Measurements from ENCODE around the gene CD248.
"Not testable (repeated sequence)": the region's sequence is repeated elsewhere in the genome, so short reads cannot be mapped to it uniquely, and the experiment has no call there.

Gene CD248

DNA sequence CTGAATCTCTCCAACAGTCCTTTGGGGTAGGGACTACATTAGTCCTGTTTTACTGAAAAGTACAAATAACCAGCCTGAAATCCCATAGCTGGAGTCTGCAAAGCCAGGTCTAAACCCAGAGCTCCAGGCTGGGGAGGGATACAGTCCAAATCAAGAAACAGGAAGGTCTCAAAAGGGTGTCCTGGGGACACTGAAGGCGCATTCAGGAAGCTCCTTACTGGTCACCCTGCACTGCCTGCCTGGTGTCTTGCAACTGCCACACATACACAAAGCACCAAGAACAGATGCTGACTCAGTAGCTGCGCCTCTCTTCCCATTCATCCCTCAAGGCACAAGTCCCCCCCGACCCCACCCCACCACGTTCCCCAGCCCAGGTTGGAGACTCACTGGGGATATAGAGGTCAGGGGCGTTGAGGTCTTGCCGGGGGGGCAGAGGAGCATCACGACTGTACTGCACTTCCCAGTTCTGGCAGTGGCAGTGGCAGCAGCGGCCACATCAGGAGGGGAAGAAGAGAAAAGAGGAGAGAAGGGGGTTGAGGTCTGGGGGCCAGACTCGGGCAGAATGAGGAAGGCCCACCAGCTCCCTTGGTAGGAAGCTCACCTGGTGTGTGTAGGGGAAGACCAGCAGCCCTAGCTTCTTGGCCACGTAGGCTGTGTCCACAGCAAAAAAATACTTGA lies 29.5 kb downstream of the CD248 start:
- DNase-seq = no peak

DNA sequence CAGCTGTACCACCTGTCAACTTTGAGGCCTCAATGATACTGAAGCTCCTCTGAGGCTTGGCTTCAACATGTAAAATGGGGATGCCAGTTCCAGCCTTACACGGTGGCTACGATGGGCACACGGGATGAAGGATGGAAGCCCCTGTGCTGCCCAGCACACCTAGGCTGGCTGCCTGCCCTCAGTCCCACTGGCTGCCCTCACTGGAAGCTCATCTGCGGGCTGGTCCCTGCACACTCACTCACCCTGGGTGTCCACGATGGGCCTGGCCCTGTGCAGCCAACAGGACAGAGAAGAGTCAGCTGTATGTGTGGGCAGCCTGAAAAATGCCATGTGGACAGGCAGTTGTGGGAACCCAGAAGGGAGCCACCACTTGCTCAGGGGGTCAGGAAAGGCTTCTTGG lies 30.1 kb downstream of the CD248 start:
- DNase-seq = no peak

DNA sequence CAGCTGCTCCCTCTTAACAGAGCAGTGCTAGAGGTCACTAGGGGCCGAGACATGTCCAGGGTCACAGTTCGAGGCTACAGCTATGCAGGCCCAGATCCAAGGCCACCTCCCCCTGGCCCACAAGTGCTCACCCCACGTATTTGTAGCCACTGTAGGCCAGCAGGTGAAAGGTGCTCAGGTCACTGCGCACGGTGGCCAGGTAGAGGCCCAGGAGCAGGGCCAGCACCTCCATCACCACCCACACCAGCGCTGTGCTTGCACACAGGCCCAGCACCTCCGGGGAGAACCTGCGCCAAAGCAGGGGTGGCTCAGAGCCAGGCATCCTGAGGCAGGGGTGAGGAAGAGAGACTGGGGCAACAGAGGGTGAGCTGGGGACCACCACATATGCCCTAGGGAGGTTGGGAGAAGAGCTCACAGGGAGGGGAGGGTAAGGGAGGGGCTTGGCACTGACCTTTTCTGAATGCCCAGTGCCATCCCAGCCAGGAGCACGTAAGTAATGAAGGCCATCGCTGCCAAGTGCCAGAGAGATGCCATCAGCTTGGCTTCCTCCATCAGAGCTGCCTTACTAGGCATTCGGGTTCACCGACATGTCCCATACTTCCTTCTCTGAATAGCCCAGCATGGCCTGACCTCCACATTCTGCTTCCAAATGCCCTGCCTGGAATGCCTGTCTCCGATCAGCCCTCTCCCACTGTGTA lies 31.4 kb downstream of the CD248 start:
- no peak for DNase-seq

DNA sequence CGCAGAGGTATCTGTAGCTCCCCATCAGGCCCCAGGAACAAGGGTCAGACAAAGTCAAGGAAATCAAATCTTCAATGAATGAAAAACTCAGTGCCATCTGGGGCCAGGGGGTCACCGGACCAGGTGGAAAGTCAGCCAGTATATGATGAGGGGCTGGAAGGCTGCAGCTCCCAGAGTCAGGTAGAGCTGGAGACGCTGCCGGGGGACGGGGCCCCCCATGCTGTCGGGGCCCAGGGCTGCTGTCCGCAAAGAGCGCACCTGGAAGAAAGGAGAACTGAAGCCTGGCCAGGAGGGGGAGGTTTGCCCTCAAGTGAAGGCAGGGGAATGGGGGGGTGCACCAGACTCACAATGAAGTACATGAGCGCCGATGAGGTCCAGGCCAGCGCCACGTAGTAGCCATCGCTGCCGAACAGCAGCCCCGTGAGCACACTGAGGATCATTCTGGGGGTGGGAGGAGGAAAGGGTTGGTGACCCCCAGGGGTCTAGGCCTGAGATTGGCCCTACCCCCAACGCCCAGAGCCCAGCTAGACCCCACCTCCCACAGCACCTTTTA lies 32.2 kb downstream of the CD248 start:
- DNase-seq = no peak

DNA sequence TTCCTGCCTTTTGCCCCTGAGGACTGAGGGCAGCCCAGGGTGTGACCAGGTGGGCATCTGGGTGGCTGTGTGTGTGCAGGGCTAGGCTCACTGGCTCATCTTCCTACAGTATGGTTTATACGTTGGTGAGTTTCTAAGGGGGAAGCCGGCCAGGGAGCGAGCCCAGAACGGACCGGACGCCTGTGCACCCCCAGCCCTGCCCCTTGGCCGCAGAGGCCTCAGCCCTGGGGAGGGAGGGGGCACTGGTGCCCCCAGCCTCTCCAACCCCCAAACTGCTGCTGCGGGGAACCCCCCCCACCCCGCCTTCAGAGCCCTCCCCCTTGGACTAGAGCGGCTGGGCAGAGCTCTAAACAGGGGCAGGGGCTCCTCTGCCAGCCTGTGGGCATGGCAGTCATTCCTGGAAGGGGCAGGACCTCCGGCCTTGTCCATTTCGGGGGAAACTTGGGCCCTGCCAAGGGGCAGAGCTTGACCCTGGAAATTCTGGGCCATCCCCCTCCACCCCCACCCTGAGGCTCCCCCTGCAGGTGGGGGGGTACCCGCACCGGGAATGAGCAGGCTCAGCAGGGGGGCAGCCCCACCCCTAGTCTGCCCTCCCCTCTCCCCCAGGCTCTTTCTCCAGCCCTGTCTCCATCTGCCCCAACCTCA lies 33.3 kb downstream of the CD248 start:
- no peak for DNase-seq

DNA sequence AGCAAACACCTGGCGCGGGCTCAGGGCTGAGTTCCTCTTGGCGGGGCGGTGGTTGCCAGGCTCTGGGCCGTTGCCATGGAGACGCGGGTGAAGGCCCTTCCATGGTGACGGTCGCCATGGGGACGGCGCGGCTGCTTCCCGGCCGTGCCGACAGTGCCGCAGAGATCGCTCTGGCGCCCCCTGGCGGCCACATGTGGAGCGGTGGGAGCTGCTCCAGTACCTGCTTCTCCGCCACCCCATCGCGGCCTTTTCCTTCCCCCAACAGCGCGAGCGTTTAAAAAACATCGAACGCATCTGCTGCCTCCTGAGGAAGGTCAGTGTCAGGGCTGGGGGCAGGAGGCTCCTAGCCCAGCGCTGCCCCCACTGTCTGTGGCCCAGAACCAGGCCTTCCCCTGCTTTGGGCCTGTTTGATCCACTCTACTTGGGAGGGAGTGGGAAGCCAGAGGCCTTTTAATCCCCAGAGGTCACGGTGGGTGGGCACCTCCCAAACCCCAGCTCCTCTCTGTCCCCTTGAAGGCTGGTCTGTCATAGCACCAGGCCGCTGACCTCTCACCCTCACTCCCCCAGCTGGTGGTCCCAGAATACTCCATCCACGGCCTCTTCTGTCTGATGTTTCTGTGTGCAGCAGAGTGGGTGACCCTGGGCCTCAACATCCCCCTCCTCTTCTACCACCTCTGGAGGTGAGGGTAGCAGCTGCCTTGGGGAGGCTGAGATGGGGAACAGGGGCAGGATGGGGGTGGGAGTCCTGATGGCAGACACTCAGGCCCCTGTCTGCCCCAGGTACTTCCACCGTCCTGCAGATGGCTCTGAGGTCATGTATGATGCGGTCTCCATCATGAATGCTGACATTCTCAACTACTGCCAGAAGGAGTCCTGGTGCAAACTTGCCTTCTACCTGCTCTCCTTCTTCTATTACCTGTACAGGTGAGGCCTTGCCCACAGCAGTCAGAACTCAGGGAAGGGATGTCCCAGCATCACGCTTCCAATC lies 34.1 kb downstream of the CD248 start:
- DNase-seq = peak; percentile 92

DNA sequence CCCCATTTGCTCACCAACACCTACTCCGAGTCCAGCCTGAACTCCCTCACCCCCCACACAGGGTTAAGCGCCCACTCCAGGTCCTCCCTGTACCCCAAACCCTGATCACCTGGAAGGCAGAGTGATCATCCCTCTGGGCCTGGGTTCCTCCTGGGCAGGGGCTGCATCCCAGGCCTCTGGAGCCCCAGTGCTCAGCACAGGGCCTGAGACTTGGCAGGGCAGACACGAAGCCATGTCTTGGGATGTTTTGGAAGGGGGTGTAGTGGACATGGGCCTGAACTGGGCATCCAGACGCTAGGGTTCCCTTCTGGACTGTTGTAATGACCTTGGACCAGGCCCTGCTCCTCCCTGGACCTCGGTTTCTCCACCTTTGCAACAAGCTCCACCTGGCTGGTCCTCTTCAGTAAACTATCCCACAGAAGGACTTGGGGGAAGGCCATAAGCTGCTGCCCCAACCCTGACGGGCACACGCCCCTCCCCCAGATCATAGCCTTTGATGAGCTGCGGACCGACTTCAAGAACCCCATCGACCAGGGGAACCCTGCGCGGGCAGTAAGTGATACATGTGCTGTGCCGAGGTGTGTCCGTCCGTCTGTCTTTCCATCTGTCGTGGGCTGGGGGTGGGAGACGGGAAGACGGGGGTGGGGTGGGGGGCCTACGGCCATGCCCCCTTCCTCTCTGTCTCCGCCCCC lies 34.9 kb downstream of the CD248 start:
- DNase-seq = no peak

DNA sequence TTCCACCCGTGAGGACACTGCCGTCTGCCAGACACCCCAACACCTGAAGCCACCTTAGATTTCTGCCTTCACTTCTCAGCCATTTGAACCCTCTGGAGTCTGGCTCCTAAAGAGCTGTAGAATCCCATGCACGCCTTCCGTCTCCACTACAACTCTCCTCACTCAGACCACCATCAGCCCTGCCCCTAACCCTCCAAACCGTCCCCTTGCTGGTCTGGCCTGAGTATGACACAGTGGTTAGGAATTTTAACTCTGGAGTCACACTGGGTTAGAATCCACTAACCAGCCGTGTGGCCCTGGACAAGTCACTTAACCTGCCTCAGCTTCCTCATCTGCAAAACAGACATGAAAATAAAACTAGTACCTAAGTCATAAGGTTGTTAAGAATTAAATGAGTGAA lies 35.8 kb downstream of the CD248 start:
- DNase-seq = no peak

DNA sequence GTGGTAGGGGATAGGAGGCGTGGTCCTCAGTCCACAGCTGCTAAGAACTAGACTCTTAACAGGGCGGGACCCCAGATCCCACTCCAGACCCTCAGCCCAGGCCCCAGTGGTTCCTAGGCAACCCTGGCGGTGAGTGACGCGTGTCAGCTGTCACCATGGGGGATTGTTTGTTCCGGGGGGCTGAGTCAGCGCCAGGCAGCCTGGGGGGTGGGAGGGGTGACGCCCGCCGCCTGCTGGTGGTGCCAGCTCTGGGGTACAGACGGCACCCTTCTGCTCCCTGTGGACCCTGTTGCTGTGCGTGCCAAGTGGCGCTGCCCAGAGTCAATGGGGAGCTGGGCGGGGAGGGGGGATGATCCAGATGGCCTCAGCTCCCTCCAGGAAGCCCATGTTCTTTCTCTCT lies 36.4 kb downstream of the CD248 start:
- peak; percentile 66 for DNase-seq

DNA sequence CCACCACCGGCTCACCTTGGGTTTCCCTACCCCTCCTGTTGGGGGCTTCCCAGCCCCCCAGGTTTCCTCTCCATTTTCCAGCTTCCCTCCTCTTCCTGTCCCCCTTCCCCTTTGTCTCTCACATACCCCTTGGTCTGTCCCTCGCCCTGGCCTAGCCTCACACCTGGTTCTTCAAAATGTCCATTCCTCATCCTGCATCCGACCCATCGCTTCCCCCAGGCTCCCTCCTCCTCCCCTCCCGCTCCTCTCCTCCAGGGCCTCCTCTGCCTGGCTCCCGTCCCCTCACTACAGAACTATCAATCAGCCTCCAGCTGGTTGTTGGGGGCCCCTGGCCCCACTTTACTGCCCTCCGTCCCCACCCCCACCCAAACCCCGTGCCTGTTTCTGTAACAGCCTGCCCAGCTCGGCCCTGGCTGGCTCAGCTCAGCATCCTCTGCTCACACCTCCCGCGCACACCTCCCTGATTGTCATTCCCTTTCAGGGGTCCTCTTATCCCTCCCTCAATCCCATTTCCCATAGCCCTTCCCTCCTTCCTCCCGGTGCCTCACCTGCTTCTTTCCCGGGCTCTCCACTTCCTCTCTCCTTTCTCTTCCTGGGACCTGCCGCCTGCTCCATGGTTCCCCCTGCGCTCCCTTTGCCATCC lies 37.6 kb downstream of the CD248 start:
- DNase-seq = no peak

DNA sequence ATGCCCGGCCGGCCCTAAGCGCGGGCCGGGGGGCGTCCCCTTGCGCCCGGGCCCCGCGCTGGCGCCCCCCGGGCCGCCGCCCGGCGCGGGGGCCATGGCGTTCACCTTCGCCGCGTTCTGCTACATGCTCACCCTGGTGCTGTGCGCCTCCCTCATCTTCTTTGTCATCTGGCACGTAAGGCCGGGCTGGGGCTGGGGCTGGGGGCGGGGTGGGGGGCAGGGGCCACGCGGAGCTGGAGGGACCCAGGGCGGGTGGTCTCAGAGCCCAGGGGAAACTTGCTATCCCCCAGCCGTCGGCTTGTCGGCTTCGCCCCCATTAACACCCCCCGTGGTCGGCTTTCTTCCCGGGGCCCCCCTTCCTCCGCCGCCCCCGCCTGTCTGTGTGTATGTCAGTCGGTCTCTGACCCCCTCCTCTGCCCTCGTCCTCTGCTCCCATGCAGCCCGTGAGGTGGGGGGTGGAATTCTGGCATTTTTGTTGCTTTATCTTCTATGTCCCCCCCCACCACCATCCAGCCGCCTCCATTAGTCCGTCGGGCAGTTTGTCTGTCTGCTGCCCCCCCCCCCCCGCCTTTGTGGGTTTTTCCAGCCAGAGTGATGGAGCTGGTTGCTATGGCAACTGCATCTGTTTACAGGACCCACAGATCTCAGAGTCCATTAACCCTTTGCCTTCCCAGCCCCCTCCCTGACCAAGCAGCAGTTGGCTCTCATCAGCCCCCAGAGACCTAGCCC lies 38.3 kb downstream of the CD248 start:
- DNase-seq = no peak

DNA sequence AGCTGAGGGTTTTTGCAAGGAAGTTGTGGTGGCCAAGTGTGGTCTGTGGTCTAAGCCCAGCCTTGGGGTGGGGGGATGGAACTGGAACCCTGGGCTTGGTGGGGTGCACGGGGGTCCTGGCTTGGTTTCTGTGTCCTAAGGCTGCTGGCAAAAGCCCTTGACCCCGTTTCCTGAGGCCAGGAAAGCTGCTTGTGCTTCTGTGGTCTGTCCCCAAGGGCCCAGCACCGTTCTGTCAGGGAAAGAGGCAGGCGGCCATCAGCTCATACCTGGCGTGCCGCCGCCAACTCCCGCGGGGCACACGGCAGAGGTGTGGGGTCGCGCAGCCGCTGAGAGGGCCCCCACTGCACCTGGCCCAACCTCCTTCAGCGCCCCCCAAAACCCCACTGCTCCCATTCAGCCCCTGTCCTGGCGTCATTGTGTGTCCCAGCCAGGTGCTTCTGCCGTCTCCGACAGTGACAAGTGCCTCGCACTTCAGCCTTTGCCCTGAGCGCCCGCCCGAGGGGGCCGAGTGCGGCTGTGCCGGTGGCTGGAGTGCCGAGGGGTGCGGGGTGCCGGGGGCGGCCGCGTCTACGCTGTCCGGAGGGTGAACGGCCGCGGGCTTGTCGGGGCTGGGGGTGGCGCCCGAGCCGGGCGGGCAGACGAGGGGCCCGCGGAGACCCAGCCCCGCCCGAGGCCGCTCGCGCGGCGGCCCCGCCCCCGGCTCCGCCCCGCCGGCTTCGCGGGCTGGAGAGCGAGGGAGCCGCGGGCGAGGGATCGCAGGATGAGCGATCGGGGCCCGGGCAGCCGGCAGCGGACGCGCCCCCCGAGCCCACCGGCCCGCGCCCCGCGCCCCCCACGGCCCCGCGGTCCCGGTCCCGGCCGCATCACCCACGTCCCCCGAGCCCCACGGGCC lies 39.1 kb downstream of the CD248 start, which contains the start of gene CNIH2:
Gene CNIH2 (plus strand): TSS at position 705 of the 892 bp plus-strand sequence. CDS start 282 bp downstream, outside the sequence.
- DNase-seq = no peak

DNA sequence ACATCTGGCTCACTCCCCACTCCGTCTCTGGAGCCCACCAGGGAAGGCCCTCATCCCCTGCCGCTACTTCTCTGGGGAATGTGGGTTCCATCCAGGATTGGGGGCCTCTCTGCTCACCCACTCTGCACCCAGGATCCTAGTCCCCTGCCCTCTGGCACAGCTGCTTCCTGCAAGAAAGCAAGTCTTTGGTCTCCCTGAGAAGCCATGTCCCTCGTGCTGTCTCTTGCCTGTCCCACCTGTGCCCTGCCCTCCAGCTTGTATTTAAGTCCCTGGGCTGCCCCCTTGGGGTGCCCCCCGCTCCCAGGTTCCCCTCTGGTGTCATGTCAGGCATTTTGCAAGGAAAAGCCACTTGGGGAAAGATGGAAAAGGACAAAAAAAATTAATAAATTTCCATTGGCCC lies 39.8 kb downstream of the CD248 start:
- DNase-seq = not testable (repeated sequence)

DNA sequence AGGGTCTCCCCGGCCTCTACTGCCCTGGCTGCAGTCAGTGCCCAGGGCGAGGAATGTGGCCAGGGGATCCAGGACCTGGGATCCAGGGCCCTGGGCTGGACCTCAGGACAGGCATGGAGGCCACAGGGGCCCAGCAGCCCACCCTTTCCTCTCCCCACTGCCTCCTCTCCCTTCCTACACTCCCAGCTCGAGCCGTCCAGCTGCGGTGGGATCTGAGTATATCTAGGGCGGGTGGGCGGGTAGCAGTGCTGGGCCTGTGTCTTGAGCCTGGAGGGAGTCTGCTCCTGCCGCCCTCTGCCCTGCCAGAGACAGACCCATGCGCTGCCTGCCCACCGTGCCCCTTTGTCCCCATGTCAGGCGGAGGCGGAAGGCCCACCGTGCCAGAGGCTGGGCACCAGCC lies 40.2 kb downstream of the CD248 start:
- DNase-seq = not testable (repeated sequence)

DNA sequence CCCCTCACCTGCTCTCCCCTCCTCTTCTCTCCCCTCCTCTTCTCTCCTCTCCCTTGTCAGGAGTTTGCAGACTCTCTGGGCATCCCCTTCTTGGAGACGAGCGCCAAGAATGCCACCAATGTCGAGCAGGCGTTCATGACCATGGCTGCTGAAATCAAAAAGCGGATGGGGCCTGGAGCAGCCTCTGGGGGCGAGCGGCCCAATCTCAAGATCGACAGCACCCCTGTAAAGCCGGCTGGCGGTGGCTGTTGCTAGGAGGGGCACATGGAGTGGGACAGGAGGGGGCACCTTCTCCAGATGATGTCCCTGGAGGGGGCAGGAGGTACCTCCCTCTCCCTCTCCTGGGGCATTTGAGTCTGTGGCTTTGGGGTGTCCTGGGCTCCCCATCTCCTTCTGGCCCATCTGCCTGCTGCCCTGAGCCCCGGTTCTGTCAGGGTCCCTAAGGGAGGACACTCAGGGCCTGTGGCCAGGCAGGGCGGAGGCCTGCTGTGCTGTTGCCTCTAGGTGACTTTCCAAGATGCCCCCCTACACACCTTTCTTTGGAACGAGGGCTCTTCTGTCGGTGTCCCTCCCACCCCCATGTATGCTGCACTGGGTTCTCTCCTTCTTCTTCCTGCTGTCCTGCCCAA lies 40.7 kb downstream of the CD248 start:
- no peak for DNase-seq

DNA sequence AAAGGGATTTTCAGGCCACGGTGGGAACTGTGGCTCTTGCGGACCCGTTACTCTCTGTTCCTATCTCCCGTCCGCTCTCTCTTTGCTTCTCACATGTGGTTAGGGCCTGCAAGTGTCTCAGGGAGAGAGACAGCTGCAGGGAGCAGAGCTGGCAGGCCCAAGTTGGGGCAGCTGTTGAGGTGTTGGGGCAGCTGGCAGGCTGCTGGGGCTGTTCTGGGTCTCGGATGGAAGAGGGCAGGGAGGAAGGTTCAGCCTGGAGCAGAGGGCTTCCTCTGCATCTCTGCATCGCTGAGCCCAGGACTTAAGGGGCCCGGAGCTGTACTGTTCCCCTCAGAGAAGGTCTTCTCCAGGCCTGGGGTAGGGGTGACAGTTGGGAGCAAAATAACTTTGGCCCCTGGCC lies 41.4 kb downstream of the CD248 start:
- no peak for DNase-seq

DNA sequence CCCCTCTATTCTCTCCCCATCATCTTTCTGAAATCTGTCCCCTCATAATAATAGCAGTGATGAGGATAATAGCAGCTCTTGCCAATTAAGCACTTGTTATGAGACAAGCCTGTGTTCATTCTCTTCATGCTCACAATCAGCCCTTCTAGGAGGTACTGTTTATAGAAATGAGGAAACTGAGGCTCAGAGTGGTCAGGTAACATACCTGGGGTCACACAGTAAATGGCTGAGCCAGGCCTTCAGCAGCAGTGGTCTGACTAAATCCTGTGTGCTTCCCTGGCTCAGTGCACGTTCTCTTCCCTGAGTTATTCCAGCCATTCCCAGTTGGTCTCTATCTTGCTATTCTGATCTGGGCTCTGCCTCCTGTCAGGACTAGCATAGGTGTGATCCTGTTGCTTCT lies 42.6 kb downstream of the CD248 start:
- DNase-seq = no peak

DNA sequence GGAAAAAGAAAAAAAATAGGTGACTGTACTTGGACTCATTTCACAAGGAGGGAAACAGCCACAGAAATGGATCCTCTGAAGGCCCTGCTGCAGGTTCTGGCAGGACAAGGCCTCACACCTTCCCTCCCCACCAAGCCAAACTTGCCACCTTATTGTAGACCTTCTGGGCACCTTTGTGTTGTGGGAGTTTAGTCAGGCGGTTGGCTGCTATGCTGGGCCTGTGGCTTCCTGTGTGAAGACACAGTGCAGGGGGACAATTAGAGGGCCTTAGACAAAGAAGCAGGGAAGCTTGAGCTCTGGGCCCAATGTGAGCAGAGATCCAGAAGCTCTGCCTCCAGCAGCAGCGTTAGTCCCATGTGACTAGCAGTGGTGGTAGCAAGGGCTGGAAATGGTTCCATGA lies 44.2 kb downstream of the CD248 start:
- DNase-seq = no peak

DNA sequence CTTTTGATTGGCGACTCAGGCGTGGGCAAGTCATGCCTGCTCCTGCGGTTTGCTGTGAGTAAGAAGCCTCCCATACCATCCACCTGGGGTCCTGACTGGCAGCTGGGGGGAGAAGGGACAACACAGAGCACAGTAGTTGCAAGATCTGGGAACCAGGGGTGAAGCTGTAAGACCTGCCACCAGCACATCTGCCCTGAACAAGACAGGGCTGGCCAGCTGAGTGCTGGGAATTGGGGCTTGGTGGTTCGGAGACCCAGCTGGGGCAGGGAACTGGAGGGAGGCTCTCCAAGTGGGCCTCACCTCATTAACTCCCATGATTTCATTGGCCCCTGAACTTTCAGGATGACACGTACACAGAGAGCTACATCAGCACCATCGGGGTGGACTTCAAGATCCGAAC lies 45.0 kb downstream of the CD248 start:
- no peak for DNase-seq

Data from NCI-H1694 (cell line).